Measurements from ENCODE around the gene ECD.

- TF ChIP-seq CTCF (IDR thresholded peaks at IDR 0.05 in 4 of 5, conservative IDR thresholded peaks at IDR 0.05 in 1 of 5) (no peak), POLR2A (IDR thresholded peaks at IDR 0.05) (no peak)
Measured at GRCh38 chr10:73096041-73096448, 71.8 kb downstream of the ECD start.
